HG02840 (cell line): ENCODE results near the gene GSX2.
"Not testable (repeated sequence)": the region's sequence is repeated elsewhere in the genome, so short reads cannot be mapped to it uniquely, and the experiment has no call there.

Experiments
- ATAC-seq: cut with Tn5 transposase; IDR thresholded peaks from one replicate; pipeline ENCODE4 v1.9.1; 2021; ENCODE audit warnings: mild to moderate bottlenecking, moderate library complexity, moderate number of reproducible peaks; ENCODE audit not compliant: unreplicated experiment, low FRiP score

Gene GSX2

DNA sequence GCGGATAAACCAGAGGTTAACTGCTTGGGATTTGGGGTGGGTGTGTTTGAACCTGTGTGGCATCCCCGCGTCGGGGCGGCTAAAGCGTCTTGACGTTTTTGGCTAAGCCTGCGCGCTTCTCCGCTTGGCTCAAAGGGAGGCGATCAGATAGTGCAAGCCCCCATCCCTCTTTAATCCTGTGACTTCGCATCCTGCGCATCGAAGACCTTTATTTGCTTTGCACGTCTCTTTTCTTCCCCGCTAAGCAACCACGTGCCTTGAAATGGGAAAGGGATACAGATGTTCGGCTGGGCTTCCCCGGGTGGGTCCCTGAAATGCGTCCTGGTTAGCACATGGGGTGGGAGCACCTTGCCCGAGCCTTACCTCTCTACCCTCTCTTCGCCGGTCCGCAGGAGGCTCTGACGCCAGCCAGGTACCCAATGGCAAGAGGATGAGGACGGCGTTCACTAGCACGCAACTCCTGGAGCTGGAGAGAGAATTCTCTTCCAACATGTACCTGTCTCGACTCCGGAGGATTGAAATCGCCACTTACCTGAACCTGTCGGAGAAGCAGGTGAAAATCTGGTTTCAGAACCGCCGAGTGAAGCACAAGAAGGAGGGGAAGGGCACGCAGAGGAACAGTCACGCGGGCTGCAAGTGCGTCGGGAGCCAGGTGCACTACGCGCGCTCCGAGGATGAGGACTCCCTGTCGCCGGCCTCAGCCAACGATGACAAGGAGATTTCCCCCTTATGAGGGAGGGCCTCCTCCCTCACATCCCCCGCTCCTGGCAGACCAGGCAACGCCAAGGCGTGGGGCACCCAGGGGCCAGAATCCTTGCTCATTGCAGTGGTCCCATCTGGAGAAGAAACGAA, 1.5 kb downstream of the GSX2 start:
- no peak for ATAC-seq

GRCh38 chr4:54102531-54103106, 2.7 kb downstream of the GSX2 start:
- no peak for ATAC-seq

DNA sequence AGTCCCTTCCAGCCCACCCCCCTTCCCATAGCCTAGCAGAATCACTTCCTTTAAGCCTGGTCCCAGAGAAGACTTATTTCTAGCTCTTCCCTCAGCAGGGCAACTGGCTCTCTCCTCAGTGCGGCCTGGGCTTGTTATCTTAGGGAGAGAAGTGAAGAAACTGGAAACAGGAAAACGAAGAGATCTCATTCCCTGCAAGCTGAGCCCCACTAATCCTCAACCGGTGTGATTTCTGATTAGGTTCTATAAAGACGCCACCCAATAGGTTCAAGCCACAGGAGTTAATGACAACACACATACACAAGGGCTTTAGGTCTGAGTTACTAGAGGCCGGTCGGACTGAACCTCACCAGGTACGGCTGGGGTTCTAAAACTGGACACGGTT, 3.2 kb downstream of the GSX2 start:
- no peak for ATAC-seq

GRCh38 chr4:54104907-54105306, 4.9 kb downstream of the GSX2 start:
- no peak for ATAC-seq

GRCh38 chr4:54107951-54108748, 8.2 kb downstream of the GSX2 start:
- ATAC-seq: no peak

- no peak for ATAC-seq
Measured at GRCh38 chr4:54109241-54110018, 9.5 kb downstream of the GSX2 start.

- ATAC-seq: no peak
Measured at GRCh38 chr4:54110019-54110416, 10.1 kb downstream of the GSX2 start.

- not testable (repeated sequence) for ATAC-seq
Measured at GRCh38 chr4:54113206-54113605, 13.2 kb downstream of the GSX2 start.

- ATAC-seq: not testable (repeated sequence)
Measured at GRCh38 chr4:54116246-54116645, 16.3 kb downstream of the GSX2 start.

- no peak for ATAC-seq
Measured at GRCh38 chr4:54118850-54119589, 19.1 kb downstream of the GSX2 start.

- ATAC-seq: no peak
Measured at GRCh38 chr4:54120518-54120917, 20.6 kb downstream of the GSX2 start.

DNA sequence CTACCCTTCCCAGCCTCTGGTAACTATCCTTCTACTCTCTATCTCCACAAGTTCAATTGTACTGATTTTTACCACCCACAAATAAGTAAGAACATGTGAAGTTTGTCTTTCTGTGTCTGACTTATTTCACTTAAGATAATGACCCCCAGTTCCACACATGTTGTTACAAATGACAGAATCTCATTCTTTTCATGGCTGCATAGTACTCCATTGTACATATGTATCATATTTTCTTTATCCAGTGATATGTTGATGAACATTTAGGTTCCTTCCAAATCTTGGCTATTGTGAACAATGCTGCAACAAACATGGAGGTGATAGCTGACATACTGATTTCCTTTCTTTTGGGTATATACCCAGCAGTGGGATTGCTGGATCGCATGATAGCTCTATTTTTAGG, 27.7 kb downstream of the GSX2 start:
- no peak for ATAC-seq

- not testable (repeated sequence) for ATAC-seq
Measured at GRCh38 chr4:54128694-54129093, 28.7 kb downstream of the GSX2 start.

DNA sequence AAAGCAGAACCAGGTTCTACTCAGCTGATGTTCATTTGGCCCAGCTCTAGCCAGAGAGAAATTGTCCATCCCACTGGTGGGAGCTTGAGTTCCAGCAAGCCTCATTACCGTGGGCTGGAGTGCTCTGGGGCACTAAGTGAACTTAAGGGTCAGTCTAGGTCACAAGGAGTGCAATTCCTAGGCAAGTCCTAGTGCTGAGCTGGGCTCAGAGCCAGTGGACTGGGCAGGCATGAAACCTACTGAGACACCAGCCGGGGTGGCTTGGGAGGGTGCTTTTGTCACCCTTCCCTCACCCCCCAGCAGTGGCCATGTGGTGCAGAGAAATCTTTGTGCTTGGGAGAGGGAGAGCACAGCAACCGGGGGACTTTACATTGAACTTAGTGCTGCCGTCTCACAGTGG, 39.4 kb downstream of the GSX2 start:
- no peak for ATAC-seq

DNA sequence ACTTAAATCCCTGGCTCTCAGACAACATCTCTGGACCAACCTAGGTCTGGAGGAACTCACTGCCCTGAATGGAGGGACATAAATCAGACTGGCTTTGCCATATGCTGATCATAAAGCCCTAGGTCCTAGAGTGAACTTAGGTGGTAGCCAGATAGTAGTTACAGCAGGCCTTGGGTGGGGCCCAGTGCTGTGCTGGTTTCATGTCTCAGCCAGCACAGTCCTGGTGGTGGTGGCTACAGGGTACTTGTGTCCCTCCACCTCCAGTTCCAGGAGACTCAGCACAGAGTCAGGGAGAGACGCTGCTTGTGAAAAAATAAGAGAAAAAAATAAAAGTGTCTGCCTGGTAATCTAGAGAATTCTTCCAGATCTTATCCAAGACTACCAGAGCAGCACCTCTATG, 40.3 kb downstream of the GSX2 start:
- no peak for ATAC-seq

- ATAC-seq: no peak
Measured at GRCh38 chr4:54144199-54144598, 44.2 kb downstream of the GSX2 start.

GRCh38 chr4:54144661-54145171, 44.8 kb downstream of the GSX2 start:
- no peak for ATAC-seq

DNA sequence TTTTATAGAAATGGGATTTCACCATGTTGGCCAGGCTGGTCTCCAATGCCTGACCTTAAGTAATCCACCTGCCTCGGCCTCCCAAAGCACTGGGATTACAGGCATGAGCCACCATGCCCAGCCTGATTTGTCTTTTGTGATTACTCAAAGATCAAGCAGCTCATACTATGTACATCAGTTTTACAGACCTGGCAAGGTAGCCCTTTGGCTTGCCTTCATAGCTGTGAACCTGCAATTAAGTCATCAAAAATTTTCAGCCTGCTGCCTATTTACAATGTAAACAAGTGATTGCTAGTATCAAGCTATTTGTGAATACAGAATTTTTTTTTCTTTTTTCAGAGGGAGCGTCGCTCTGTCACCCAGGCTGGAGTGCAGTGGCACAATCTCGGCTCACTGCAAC, 46.2 kb downstream of the GSX2 start:
- no peak for ATAC-seq

DNA sequence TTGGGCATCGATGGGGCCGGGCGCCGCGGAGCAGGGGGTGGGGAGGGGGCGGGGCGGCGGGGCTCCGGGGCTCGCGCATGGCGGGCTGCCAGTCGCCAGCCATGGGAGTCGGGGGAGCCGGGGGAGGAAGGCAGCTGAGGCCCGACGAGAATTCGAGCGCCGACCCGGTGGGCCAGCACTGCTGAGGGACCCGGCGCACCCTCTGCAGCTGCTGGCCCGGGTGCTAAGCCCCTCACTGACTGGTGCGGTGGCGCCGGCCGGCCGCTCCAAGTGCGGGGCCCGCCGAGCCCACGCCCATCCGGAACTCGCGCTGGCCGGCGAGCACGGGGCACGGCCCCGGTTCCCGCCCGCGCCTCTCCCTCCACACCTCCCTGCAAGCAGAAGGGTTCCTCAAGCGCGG, 49.4 kb downstream of the GSX2 start:
- no peak for ATAC-seq
